HT1080 (cell line): Measurements from ENCODE around the gene VPS13D. TPM values are rescaled to one million over a fixed set of nuclear protein-coding genes. Genes with fewer than 3 reads are reported as not detected.

ENCODE experiments used
- DNase-seq: peaks from one replicate; pipeline ENCODE4 v3.0.0-alpha.2; 2015; ENCODE audit warnings: low read depth
- total RNA-seq: library from RNA; depleted of rRNA; stranded (reverse); fragments of >200 nt; shearing (Covaris generic); gene quantifications from 2 replicates; pipeline ENCODE4 v1.2.3, GENCODE V29; 2014

VPS13D gene
- total RNA-seq, 1 experiment from 2014 or later, result 12.7 TPM

DNA sequence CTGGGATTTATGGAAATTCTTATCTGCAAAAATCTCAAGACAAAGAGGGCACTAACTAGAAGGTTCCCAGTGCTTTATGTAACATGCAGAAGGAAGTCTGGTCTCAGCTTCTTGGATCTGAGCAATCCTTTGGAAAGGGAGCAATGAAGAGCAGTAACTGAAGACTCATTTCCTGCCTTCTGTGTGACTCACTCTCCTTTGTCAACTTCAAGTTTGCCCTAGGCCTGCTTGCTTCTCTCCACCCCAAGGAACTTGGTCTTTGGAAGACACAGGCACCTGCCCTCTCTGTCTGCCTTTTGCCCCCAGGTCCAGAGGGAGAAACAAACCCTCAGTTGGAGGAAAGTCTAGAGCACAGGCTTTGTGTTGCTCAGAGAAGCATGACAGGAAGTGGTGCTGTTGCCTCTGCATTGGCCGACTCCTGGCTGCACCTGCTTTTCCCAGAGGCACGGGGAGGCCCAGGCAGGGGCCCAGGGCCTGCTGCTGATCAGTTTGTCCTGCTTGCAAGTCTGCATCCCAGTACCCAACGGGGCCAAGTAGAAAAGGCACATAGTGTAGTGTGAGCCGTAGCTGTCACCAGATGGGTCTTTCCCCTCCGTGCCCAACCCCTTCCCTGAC, 251.0 kb downstream of the VPS13D start:
- DNase-seq, result peak; percentile 98

DNA sequence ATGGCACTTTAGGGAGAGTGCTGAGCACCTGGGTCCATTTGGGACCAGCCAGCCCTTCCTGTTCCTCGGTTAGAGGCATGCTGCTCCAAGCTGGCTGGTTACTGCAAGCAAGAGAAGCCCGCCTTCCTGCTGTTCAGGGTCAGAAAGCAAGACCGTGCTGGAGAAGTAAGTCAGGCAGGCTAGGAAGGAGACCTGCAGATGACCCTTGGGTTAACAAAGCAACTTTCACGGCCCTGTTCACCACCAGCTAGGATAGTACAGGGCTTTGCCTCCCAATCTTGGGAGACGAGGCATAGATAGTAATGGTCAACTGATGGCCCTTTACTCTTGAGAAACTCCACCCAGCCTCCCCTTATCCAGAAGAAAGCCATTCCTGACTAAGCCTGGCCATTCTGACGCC, 252.1 kb downstream of the VPS13D start:
- DNase-seq, result no peak

DNA sequence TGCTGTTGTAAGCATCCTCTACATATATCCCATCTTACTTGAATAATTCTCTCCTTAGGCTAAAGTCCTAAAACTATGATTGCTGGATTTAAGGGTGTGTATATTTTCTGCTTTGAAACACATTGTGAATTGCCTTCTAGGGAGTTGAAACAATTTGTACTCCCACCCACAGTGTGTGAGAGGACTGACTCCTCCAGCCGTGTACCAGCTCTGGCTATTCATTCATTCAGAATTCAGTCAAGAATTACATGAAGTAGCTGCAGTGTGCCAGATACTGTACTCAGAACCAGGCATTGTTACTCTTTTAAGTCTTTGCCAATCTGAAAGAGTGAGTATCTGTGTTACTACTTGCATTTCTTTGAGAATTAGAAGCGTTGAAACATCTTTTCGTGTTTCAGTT, 253.2 kb downstream of the VPS13D start:
- no peak for DNase-seq

DNA sequence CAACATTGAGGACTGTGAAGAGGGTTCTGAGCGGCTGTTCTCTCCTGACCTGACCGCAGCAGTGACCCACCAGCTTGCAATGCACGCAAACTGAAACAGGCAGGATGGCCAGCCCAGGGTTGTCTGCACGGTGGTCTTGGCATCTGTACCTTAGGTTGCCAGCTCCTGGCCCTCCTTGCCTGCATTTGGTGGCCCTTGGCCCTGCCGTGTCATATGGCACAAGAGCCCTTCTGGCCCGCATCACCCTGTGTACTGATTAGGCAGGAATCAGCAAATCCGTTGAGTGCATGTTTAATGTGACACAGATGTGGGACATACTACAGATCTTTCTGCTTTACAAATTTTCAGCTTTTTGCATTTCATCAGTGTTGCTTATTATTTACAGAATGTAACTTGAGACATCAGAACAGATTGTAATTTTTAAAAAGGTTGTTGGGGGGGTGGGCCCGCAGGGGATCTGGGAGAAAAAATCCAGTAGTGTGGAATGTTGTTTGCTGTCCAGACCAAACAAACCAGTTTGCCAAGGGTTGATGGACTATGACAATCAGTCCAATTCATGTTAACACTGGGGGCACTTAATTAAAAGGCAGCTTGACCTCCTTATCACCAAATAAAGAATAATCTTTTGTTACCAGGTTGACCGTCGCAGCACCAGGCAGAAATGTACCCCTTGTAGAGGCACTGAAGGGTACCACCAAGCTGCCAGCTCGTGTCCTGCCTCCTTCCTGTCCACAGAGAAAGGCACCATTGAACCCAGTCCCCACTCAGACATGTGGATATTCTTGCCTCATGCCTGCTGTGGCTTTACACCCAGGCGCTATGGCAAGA, 255.6 kb downstream of the VPS13D start:
- DNase-seq, result no peak

DNA sequence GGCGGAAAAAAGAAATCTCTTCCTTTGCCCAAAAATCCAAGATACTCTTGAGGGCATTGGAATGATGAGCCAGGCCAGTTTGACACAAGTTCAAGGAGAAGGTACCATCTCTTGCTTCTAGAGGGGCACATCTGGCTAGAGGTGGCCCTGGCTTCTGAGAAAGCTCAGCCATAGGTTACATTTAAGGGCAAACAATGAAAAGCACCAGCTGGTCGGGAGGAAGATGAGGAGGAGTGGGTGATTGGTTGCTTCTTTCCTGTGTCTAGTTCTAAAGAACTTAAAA, 256.2 kb downstream of the VPS13D start:
- DNase-seq, result no peak

DNA sequence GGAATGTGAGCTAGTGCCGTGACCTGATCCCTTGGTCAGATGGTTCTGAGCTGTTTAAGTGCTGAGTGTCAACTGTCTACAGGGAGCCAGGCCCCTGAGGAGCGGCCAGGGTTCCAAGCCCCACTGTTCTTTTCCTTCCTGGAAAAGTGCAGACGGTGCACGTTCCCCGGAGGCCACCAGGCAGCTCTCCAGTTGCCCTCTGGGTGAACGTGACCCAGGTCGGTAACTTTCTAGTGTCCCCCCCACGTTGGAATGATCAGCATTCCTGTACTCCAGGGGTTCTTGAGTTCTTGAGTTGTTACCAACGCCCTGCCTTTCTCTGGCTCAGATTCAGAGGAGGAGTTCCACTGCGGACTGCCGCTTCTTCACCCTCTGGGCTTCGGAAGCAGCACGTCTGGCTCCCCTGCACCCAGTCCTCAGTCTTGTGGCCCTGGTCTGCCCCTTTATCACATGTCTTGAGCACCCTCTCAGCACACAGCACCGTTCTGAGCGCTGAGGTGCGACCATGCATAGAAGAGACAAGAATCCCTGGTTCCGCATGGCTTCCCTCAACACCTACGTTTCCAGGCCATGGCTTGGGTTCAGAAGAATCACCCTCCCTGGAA, 256.7 kb downstream of the VPS13D start:
- no peak for DNase-seq

DNA sequence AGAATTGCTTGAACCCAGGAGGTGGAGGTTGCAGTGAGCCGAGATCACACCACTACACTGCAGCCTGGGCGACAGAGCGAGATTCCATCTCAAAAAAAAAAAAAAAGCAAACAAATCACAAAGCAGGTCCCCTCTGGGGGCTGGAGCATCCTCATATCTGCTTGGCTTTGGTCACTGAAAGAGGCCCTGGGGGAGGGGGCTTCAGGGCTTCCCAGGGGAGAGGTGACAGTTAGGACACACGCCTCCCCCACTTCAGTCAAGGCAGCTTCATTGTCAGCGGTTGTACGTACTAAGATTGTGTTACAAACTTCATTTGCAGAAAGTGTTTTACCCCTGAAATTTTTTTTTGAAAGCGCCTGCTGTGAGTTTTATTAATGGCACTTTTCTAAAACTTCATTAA, 257.7 kb downstream of the VPS13D start:
- no peak for DNase-seq

DNA sequence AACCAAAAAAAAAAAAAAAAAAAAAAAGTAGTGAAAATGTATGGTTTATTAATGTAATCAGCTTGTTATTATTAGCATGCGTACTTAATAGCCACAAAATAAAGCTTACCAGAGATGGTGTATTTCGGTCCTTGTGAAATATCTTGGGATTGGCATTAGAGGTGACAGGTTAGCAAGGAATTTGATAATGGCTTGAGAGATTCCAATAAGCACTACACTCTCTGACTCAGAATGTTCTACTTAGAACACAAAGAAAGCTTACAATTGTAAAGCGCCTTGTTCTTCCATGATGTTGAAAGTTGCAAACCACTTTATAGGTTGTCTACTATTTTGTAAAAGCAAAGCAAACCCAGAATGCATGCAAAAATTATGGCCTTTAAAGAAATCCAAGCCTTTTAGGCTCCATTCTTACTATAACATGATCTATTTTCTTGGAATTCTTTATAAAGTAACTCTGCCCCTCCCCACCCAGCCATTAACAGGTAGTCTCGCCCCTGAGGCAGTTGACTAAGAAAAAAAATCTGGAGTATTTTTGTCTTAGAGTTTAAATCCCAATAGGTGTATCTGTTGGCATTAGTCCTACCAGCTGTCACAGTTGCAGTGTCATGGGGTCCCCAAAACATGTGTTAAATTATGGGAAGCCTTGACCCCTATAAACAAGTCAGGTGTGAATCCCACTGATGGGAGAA, 259.0 kb downstream of the VPS13D start:
- DNase-seq, result no peak

DNA sequence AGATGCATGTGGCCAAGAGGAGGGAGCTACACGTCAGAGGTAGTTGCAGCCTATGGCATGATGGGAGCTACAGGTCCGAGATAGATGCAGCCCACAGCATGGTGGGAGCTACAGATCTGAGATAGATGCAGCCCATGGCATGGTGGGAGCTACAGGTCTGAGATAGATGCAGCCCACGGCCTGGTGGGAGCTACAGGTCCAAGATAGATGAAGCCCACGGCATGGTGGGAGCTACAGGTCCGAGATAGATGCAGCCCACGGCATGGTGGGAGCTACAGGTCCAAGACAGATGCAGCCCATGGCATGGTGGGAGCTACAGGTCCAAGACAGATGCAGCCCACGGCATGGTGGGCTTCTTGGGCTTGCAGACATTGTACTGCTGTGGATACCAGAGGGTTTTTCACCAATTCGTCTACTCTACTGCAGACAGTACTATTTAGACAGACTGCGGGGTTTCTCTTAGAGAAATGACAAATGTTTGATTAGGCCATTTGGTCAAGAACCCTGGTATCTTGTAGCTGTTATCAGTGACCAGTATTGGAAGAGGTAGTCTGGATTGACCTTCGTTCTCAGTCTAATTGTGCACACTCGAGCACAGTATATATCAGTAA, 260.8 kb downstream of the VPS13D start:
- no peak for DNase-seq

DNA sequence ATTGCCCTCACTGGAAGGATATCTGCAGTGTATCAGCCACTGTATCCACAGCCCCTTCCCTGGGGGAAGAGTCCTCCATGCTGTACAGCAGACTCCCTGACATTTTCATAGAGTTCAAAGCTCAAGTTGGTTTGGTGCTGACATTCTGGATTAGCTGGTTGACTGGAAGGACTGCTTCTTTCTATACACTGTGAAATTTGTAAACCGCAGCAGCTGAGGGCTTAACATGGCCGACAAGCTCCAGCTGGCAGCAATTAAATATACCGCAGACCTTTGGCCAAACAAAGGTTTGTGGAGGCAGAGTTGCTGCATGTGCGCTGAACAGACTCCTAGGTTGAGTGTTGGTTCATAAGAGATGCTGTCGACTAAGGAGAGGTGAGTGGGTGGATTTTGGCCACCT, 261.8 kb downstream of the VPS13D start:
- DNase-seq, result no peak

DNA sequence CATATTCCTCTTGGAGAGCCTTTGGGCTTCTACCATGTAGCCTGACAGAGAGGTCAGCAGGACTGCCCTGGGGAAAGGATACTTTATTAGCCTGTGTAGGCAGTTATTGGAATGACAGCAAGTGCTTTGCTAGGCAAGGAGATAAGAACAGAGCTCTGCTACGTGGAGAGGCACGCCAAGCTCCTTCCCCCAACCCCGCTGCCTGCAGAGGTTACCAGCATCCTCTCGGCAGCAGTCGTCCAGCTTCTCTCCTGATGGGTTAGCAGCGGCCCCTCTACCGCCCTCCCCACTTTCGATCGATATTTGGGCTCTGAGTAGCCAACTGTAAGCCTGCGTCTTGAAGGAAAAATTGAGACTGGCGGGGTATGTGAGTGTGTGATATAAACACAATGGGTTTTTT, 265.9 kb downstream of the VPS13D start:
- no peak for DNase-seq

DNA sequence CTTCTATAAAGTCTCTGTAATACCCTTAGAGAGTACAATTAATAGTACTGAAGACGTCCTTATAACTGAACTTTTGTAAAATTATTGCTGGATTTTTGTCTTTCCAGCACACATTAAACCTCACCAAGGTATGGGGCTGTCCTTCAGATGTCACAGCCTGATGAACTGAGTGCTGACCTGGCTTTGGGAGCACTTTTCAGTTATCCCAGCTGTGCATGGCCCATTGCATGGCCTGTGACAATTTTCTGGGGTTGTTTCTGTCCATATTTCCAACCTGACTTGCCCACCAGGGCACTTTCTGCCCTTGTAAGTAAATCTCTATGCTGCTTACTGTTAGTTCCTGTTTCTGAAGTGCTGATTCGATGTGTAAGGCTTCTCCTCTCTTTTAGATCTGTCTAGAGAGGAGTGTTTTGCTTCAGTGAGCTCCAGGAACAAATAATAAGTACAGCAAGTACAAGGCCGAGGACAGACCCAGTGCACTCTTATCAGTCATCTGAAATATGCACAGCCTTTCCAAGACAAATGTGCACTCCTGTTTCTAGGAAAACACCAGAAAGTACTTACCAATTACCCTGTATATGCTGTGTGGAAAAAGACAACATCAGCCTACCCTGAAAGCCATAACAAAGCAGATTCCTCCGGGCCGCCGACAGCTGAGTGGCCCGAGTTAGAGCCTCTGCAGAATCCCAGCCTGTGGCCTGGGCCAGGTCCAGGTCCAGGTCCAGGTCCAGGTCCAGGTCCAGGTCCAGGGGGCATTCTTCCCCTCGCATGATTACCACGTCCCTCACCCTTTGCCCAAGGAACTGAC, 266.5 kb downstream of the VPS13D start:
- no peak for DNase-seq

DNA sequence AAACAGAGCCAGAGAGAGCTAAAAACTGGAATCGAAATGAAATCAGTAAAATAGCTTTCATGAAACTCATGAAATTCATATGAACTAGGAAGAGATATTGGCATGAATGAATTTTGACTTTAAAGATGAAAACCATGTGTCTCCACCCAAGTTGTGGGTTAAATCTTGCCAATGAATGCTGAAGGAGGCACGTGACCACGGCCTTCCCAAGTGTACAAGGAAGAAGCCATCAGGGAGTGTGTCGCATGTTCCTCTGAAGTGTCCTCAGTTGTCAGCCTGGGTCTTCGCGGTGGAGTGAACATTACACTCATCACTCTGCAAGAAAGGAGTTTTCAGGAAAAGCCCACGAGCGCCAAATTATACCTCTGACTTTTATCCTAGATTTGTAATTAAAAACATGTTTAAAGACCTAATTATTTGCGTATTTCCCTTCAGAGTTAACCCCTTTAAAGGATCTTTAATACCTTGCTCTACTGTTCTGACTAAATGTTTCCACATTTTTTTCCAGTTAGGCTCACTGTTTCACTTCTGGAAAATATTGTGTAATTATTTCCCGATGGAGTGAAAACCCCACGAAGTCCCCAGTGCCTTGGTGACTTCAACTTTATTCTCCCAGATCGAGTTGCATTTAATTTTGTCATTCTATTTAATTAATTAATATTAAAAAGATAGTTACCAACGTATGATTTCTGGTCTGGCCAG, 269.9 kb downstream of the VPS13D start:
- no peak for DNase-seq

DNA sequence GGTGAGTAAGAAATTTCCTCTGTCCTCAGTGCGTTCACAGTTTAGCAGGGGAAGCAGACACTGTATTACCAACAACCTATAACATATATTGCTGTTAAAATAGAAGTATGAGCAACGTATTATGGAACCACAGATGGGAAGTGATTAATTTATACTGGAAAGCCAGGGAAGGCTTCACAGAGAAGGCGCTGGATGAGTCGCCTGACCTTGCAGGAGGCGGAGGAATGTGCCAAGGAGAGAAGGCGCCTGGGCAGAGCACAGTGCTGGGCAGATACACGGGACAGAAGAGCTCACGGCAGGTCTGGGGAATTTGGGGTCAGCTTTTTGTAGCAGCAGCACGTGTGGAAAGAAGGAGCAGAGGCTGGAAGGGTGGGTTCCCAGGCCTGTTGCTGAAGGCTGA, 271.8 kb downstream of the VPS13D start:
- peak; percentile 87 for DNase-seq

DNA sequence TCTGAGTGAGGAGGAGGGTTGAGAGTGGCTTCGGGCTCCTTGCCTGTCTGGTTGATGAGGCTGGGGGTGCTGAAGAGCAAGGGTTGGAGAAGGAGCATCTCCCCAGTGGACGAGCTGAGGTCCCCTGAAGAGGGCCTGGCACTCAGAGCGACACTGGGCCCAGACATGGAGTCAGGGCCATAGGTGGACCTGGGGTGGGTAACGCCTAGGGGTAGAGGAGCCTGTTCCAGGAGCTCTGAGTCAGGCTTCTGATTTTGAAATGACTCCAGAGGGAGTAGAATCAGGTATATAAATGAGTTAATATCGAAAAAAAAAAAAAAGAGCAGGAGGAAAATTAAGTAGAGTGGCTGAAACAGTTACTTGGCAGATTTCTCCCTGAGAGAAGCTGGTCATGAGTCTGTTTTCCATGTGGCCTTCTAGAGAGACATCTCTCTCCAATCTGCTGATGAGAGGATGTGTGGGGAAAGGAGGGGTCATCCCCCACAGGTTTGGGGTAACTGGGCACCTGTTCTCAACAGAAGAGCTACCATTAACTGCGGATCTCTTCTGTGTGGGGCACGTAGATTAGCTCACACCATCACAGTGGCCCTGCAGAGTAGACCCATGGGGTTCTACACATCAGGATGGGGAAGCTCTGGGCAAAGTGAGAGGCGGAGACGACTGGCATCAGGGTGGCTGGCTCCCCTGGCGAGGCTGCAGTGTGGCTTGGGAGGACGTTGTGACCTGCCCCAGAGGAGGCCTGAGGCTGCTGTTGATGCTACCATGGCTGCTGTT, 272.7 kb downstream of the VPS13D start:
- no peak for DNase-seq

DNA sequence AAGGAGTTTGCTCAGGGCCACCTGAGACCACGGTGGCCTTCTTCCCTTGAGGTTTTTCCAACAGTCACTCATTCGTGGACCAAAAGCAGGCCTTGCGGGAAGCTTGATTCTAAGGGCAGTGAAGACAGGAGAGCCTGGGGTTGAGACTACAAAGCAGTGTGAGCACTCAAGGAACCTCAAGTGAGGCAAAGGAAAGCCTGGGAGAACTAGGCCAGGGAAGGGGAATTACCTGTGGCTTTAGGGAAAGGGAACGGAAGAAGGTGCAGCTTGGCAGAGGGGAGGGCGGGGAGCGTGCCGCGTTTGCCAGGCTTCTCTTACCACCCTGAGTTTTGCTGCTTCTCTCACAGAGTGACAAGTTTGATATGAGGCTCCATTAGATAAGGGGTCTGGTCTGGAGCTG, 273.9 kb downstream of the VPS13D start:
- DNase-seq, result no peak

DNA sequence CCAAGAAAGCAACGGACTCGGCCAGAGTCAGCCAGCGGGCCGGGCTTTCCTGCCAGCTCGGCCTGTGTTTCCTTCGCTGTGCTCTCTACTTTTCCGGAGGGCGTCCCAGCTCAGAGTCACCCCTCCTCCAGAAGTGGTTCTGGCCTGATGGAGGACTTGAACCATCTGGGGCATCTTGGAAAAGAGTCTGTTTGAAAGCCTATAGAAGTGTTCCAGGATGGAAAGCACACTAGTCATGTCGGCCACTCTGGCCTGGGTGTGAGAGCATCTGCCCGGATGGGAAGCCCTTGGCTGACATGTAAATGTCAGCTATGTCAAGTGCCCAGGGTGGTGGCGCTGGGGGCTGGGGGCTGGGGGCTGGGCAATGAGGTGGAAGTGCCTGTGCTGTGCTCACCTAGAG, 274.8 kb downstream of the VPS13D start:
- DNase-seq, result no peak

DNA sequence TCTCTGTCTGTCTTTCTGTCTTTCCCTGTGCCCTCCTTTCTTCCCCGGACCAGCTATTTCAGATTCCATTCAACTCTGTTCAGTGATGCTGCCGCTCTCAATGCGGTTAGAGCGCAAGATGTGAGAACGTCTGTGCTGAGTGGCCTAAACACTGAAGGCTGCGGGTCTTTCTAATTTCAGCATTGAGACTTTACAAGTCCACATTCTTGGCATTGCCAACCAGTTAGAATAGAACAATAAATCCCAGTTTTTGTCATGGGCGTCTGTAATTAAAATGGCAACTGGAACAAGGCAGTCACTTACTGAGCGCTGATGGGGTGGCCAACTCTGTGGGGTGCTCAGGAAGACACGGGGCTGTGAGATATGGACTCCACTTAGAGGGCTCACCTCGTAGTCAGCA, 275.4 kb downstream of the VPS13D start:
- DNase-seq, result no peak

DNA sequence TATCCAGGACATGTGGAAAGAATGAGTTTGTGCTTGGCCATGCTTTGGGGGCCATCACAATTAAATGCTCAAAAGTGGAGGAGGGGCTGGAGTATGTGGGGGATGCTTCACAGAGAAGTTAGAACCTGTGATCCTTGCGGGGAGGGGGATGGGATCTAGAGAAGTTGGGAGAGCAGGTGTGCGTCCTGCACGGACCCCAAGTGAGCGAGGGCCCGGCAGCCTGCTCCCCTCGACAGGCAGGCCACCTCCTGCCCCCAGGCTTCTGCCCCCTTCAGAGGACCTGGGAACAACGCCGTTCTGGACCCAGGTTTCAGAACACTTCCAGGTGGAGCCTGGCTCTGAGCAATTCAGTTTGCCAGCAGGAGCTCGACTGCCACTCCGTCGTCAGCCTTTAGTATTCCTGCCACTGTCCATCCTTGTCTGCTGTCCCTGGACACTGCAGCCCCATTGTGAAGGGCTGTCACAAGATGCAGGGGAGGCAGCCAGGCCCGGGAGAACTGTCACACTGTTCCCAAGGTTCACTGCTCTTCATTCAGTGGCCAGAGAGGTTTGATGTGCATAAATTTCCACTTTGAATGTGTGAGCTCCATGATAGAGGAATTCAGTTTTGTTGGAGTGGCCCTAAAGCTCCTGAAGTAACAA, 275.9 kb downstream of the VPS13D start:
- no peak for DNase-seq
